OCI-LY1 (cell line): ENCODE measurements around the gene SCN8A.

ENCODE experiments used
- CTCF ChIP-seq: fragments of 200-600 bp; sonication (generic), shearing (Covaris generic); IDR thresholded peaks from 2 replicates; pipeline ENCODE4 v1.5.1; 2017; ENCODE audit warnings: mild to moderate bottlenecking, antibody characterized with exemption, low read length, moderate library complexity, mixed read lengths
- EZH2 ChIP-seq: fragments of 200-600 bp; sonication (generic), shearing (Covaris generic); IDR thresholded peaks from 2 replicates; pipeline ENCODE4 v1.8.0; 2017; ENCODE audit warnings: borderline replicate concordance, mixed run types, mild to moderate bottlenecking, antibody characterized with exemption, low read length, moderate library complexity, mixed read lengths

- no peak for TF ChIP-seq CTCF
- TF ChIP-seq EZH2 = no peak
Observed at GRCh38 chr12:51812871-51813270, 221.8 kb downstream of the SCN8A start.
